GM12891 (cell line): ENCODE measurements around the gene GREB1.

ENCODE experiments used
- PAX5 ChIP-seq: IDR thresholded peaks from 2 replicates; pipeline ENCODE4 v1.6.1; 2011; ENCODE audit warnings: low read length, moderate library complexity, mild to moderate bottlenecking; ENCODE audit not compliant: insufficient read depth, severe bottlenecking
- POLR2A ChIP-seq: IDR thresholded peaks from 2 replicates; pipeline ENCODE4 v1.6.1; 2011; ENCODE audit warnings: low read depth, low read length, control low read depth
- POLR2AphosphoS5 ChIP-seq: IDR thresholded peaks from 2 replicates; pipeline ENCODE4 v1.6.1; 2011; ENCODE audit warnings: low read depth, low read length, control low read depth
- POU2F2 ChIP-seq: IDR thresholded peaks from 2 replicates; pipeline ENCODE4 v1.6.1; 2011; ENCODE audit warnings: low read depth, mild to moderate bottlenecking, control low read depth, low read length, moderate library complexity
- SPI1 ChIP-seq: IDR thresholded peaks from 2 replicates; pipeline ENCODE4 v1.6.1; 2011; ENCODE audit warnings: low read depth, low read length, control low read depth
- TAF1 ChIP-seq: IDR thresholded peaks from 2 replicates; pipeline ENCODE4 v1.6.1; 2011; ENCODE audit warnings: low read depth, low read length, control low read depth

DNA sequence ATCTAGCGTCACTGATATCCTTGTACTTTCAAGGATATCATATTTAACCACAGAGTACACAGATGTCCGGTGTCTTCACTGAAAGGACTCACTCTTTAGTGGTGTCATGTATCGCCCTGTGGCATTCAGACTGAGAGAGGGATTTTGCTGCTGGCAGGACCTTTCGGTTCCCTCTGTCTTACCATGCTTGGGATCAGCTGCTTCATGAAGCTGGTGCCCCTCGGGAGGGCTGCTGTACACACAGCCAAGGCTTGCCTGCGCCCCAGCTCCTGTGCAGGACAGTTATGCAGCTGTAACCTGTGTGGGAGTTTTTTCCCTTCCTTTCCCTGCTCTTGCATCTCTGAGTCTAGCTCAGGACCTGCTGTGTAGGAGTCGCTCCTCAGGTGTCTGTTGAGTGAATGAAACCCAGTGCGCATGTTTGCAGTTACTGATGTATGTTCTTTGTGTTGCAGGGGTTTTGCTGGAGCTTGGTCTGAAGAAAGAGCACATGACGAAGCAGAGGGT is 64.4 kb downstream of the GREB1 start:
- TF ChIP-seq POLR2A = no peak
- no peak for TF ChIP-seq POLR2AphosphoS5
- no peak for TF ChIP-seq TAF1
- TF ChIP-seq POU2F2 = no peak
- no peak for TF ChIP-seq PAX5
- no peak for TF ChIP-seq SPI1
